ENCODE measurements around the gene TMEM125.

The TMEM125 gene

DNA sequence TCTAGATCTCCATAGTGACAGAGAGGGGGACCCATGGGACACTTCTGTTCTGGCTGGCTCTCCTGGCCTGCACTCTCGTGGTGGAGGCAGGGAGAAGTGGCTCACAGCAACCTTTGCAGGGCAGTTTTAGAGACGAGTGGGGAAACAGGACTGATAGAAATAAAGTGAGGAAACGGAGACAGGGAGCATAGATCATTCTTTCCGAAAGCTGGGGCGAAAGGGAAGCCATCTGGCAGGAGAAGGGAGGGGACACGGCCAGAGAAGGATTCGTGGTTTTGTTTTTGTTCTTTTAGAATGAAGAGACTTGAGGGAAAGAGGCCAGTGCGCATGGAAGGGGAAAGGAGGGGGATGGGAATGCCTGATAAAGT, 34.5 kb downstream of the TMEM125 start:
- Mint-ChIP-seq H3K9me3 (no peaks in the 10 kb centered on the region), H3K27me3 (no peaks in the 10 kb centered on the region), H3K4me1 (ENCODE audit: low read depth) (no peaks in the 10 kb centered on the region), H3K36me3 (ENCODE audit: low read depth) (no peaks in the 10 kb centered on the region), H3K4me3 (no peak overlapping the region), H3K27ac (no peak overlapping the region)
- DNase-seq, result no peak

DNA sequence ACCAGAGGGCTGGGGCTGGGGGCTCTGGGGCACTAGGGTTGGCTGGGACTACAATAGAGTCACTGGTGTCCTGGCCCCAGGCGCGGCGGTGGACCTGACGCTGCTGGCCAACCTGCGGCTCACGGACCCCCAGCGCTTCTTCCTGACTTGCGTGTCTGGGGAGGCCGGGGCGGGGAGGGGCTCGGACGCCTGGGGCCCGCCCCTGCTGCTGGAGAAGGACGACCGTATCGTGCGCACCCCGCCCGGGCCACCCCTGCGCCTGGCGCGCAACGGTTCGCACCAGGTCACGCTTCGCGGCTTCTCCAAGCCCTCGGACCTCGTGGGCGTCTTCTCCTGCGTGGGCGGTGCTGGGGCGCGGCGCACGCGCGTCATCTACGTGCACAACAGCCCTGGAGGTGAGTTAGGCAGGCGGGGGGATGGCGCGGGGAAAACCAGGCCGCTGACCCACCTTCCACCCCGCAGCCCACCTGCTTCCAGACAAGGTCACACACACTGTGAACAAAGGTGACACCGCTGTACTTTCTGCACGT, 35.1 kb downstream of the TMEM125 start:
- Mint-ChIP-seq H3K4me1 (ENCODE audit: low read depth) (no peaks in the 10 kb centered on the region), H3K4me3 (no peak overlapping the region), H3K27me3 (no peaks in the 10 kb centered on the region), H3K27ac (no peak overlapping the region), H3K36me3 (ENCODE audit: low read depth) (no peaks in the 10 kb centered on the region), H3K9me3 (no peaks in the 10 kb centered on the region)
- no peak for DNase-seq

DNA sequence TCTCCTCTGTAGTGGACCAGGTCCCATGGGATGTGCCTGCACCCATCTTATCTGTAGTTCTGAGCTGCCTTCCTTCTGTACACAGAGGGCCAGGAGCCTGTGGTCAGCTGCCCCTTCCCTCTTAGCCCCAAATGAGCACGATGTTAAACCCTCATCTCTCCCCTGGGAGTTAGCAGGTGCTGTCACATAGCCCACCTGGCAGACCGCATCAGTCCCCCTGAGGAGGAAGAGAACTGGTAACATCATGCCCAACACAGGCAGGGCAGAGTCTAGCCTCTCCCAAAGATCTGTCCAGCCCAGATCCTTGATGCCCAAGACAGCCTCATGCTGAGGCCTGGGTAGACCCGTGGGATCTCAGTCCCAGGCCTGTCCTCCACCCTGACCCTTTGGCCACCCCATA, 35.7 kb downstream of the TMEM125 start:
- H3K36me3 Mint-ChIP-seq (ENCODE audit: low read depth), result no peaks in the 10 kb centered on the region
- H3K4me3 Mint-ChIP-seq, result no peak overlapping the region
- no peaks in the 10 kb centered on the region for H3K27me3 Mint-ChIP-seq
- no peaks in the 10 kb centered on the region for H3K9me3 Mint-ChIP-seq
- no peak for DNase-seq
- H3K4me1 Mint-ChIP-seq (ENCODE audit: low read depth), result no peaks in the 10 kb centered on the region
- no peak overlapping the region for H3K27ac Mint-ChIP-seq

DNA sequence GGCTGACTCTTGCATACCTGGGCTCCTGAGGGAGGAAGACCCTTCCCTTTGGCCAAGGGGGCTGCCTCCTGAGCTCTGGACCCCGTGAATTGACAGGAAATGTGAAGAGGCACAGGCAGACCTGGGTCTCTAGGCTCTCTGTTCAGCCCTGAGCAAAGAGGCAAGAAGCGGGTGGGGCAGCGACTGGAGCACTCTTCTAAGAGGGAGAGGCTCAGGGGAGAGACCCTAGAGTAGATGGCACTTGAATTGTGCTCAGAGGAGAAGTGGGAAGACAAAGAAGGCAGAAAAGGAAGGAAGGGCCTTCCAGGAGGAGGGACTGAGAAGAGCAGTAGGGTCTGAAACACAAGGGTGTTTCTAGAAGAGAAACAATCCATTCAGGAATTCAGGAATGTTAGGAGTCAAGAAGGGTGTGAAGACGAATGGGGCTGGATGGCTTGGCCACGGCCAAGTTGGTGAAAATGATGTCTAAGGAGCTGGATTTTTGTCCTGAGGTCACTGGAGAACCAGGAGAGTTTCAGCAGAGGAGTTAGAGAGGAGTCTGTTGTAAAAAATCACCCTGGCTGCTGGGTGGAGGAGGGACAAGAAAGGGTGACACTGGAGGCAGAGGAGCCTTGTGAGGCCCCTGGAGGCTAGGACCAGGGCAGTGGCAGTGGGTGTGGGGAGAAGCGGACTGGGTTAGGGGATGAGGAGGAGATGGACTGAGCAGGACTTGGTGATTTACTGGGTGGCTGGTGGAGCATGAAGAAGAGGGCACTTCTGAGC, 36.3 kb downstream of the TMEM125 start:
- H3K4me3 Mint-ChIP-seq, result no peak overlapping the region
- H3K36me3 Mint-ChIP-seq (ENCODE audit: low read depth), result no peaks in the 10 kb centered on the region
- no peaks in the 10 kb centered on the region for H3K4me1 Mint-ChIP-seq (ENCODE audit: low read depth)
- no peak overlapping the region for H3K27ac Mint-ChIP-seq
- no peaks in the 10 kb centered on the region for H3K27me3 Mint-ChIP-seq
- no peak for DNase-seq
- H3K9me3 Mint-ChIP-seq, result no peaks in the 10 kb centered on the region

DNA sequence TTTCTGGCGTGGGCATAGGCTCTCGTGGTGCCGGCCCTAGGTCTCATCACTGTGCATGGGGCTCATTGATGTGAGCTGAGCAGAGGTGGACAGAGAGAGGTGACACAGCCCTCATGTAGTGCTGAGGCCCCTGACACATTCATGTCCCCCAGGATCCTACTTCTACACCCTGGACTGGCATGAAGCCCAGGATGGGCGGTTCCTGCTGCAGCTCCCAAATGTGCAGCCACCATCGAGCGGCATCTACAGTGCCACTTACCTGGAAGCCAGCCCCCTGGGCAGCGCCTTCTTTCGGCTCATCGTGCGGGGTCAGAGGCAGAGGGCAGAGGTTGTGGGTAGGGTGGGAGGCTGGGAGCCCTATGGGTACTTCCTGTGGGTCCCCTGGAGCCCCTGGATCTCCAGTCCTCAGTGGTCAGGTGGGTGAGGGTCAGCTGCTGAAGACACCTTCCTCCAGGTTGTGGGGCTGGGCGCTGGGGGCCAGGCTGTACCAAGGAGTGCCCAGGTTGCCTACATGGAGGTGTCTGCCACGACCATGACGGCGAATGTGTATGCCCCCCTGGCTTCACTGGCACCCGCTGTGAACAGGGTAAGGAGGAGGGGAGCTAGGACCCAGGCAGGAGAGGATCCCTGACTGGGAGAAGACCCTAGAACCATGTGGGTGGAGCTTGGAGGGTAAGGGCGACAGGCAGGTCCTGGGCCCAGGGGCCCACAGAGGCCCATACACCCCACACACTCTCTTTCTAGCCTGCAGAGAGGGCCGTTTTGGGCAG, 37.1 kb downstream of the TMEM125 start:
- no peaks in the 10 kb centered on the region for H3K4me1 Mint-ChIP-seq (ENCODE audit: low read depth)
- H3K27ac Mint-ChIP-seq, result no peak overlapping the region
- no peak overlapping the region for H3K4me3 Mint-ChIP-seq
- no peaks in the 10 kb centered on the region for H3K9me3 Mint-ChIP-seq
- H3K36me3 Mint-ChIP-seq (ENCODE audit: low read depth), result no peaks in the 10 kb centered on the region
- no peak for DNase-seq
- no peaks in the 10 kb centered on the region for H3K27me3 Mint-ChIP-seq

DNA sequence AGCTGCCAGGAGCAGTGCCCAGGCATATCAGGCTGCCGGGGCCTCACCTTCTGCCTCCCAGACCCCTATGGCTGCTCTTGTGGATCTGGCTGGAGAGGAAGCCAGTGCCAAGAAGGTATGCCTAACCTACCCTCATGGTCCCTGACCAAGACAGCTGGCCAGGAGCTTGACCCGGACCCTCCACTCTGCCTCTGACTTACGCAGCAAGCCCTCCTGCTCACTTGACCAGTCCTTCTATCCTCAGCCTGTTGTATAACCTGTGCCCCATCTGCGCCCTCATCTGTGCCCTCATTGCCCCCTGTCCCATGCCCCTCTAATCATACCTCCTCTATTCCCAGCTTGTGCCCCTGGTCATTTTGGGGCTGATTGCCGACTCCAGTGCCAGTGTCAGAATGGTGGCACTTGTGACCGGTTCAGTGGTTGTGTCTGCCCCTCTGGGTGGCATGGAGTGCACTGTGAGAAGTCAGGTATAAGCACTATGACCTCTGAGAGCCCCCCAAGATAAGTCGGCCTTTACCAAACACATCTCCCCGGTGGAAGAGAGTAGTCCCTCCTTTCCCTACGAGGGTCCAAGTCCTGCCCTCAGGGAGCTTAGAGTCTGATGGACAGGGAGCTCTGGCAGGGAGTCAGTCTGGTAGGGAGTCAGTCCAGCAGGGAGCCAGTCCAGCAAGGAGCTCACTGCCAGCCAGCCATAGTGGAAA, 37.8 kb downstream of the TMEM125 start:
- Mint-ChIP-seq H3K4me3 (no peak overlapping the region), H3K27me3 (no peaks in the 10 kb centered on the region), H3K9me3 (no peaks in the 10 kb centered on the region), H3K4me1 (ENCODE audit: low read depth) (no peaks in the 10 kb centered on the region), H3K27ac (no peak overlapping the region), H3K36me3 (ENCODE audit: low read depth) (no peaks in the 10 kb centered on the region)
- DNase-seq, result no peak

DNA sequence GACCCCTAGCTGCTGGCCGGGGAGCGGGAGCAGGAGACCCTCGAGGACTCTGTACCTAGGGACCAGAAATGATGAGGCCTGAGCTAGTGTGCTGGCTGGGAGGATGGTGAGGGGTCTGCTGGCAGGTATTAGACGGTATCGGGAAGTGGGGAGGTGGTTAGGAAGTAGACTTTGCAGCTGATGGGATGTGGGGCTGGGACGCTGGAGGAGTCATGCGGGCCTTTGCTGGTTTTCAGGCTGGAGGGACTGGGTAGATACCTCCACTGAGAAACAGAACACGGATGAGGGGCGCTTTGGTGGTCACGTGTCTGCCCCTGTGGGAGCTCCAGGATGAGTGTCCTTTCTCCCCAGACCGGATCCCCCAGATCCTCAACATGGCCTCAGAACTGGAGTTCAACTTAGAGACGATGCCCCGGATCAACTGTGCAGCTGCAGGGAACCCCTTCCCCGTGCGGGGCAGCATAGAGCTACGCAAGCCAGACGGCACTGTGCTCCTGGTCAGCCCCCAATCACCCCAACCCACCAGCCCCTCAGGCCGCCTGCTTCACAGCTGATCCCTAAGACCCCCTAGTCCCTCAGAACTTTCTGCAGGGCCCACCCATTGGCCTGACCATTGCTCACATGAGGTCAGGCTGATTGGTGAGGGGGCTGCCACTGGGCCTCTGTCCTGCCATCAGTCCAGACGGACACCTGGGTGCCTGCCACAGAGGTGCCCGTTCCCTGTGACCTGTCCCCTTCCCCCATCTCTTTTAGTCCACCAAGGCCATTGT, 39.0 kb downstream of the TMEM125 start:
- Mint-ChIP-seq H3K27ac (no peak overlapping the region), H3K9me3 (no peaks in the 10 kb centered on the region), H3K27me3 (no peaks in the 10 kb centered on the region), H3K4me3 (no peak overlapping the region), H3K4me1 (ENCODE audit: low read depth) (no peaks in the 10 kb centered on the region), H3K36me3 (ENCODE audit: low read depth) (no peaks in the 10 kb centered on the region)
- no peak for DNase-seq

DNA sequence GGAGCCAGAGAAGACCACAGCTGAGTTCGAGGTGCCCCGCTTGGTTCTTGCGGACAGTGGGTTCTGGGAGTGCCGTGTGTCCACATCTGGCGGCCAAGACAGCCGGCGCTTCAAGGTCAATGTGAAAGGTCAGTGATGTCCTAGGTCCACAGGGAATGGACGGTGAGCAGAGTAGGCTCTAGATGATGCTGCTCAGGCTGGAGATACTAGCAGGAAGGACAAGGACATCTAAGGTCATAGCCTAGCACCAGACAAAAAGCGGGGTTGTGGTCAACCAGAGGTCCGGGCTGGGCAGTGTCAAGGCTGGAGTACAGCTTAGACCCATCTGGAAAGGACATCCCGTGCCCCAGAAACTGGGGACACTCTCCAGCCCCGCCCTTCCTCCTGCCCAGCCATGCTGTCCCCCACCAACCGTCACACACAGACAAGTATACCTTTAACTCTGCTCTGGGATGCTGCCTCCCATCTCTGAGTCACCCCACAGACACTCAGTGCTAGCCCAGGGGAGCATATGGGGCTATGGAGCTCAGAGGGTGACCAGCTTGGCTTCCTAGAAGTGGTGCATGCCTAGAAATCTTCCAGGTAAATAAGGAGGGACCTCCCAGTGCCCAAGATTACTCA, 39.7 kb downstream of the TMEM125 start:
- DNase-seq, result no peak
- Mint-ChIP-seq H3K36me3 (ENCODE audit: low read depth) (no peaks in the 10 kb centered on the region), H3K4me3 (no peak overlapping the region), H3K9me3 (no peaks in the 10 kb centered on the region), H3K4me1 (ENCODE audit: low read depth) (no peaks in the 10 kb centered on the region), H3K27ac (no peak overlapping the region), H3K27me3 (no peaks in the 10 kb centered on the region)

DNA sequence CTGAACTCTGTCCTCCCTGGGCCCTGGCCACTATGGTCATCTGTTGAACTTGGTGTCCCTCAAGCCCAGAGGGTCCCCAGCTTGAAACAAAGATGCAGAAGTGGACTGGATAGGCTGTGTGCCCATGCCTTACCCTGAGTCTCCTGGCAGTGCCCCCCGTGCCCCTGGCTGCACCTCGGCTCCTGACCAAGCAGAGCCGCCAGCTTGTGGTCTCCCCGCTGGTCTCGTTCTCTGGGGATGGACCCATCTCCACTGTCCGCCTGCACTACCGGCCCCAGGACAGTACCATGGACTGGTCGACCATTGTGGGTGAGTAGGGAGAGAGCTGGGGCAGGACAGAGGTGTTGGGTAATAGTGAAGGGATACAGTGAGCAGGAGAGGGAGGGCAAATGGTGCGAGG, 41.7 kb downstream of the TMEM125 start:
- Mint-ChIP-seq H3K36me3 (ENCODE audit: low read depth) (no peaks in the 10 kb centered on the region), H3K27me3 (no peaks in the 10 kb centered on the region), H3K9me3 (no peaks in the 10 kb centered on the region), H3K27ac (no peak overlapping the region), H3K4me1 (ENCODE audit: low read depth) (no peaks in the 10 kb centered on the region), H3K4me3 (no peak overlapping the region)
- DNase-seq, result no peak

DNA sequence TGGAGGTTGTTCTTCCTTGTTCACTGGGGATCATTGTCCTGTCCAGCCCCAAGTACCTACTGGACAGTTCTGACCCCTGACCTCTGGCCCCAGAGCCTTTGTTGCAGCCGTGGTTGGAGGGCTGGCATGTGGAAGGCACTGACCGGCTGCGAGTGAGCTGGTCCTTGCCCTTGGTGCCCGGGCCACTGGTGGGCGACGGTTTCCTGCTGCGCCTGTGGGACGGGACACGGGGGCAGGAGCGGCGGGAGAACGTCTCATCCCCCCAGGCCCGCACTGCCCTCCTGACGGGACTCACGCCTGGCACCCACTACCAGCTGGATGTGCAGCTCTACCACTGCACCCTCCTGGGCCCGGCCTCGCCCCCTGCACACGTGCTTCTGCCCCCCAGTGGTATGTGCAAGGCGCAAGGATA, 42.4 kb downstream of the TMEM125 start:
- H3K27ac Mint-ChIP-seq, result no peak overlapping the region
- no peaks in the 10 kb centered on the region for H3K9me3 Mint-ChIP-seq
- H3K27me3 Mint-ChIP-seq, result no peaks in the 10 kb centered on the region
- no peaks in the 10 kb centered on the region for H3K4me1 Mint-ChIP-seq (ENCODE audit: low read depth)
- DNase-seq, result no peak
- no peaks in the 10 kb centered on the region for H3K36me3 Mint-ChIP-seq (ENCODE audit: low read depth)
- H3K4me3 Mint-ChIP-seq, result no peak overlapping the region

DNA sequence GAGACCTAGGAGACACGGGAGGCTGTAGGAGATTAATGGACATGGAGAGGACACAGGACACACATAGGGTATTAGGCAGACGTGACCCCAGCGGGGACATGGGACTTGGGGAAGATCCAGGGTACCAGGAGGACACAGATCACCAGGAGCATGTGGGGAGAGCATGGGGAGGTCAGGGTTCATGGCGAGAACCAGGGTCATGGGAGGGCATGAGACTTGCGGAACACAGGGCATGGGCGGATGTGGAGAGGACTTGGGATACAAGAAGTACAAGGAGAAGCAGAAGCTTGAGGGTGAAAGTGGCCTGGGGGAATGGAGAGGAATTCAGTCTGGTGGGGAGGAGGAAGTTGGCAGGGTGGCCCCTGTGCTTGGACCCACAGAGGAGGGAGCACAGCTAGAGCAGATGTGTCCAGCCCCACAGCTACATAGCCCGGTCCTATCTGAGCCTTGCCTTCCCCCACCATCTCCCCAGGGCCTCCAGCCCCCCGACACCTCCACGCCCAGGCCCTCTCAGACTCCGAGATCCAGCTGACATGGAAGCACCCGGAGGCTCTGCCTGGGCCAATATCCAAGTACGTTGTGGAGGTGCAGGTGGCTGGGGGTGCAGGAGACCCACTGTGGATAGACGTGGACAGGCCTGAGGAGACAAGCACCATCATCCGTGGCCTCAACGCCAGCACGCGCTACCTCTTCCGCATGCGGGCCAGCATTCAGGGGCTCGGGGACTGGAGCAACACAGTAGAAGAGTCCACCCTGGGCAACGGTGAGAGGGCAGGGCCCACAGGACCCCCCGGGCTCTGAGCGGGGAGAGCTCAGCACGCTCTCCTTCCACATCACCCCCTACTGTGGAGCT, 43.1 kb downstream of the TMEM125 start:
- no peaks in the 10 kb centered on the region for H3K27me3 Mint-ChIP-seq
- H3K9me3 Mint-ChIP-seq, result no peaks in the 10 kb centered on the region
- H3K27ac Mint-ChIP-seq, result peak overlapping the region; percentile 48
- H3K4me1 Mint-ChIP-seq (ENCODE audit: low read depth), result no peaks in the 10 kb centered on the region
- no peaks in the 10 kb centered on the region for H3K36me3 Mint-ChIP-seq (ENCODE audit: low read depth)
- no peak overlapping the region for H3K4me3 Mint-ChIP-seq
- DNase-seq, result no peak

DNA sequence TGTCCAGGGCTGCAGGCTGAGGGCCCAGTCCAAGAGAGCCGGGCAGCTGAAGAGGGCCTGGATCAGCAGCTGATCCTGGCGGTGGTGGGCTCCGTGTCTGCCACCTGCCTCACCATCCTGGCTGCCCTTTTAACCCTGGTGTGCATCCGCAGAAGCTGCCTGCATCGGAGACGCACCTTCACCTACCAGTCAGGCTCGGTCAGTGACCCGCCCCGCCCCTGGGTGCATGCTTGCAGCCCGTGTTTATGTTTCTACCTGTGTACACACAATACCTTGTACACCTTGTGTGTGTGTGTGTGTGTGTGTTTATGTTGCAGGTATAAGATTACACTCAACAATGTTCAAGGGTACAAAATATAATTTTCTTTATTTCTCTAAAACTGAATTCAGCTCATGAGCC, 44.0 kb downstream of the TMEM125 start:
- Mint-ChIP-seq H3K27ac (no peak overlapping the region), H3K4me3 (no peak overlapping the region), H3K36me3 (ENCODE audit: low read depth) (no peaks in the 10 kb centered on the region), H3K9me3 (no peaks in the 10 kb centered on the region), H3K4me1 (ENCODE audit: low read depth) (no peaks in the 10 kb centered on the region), H3K27me3 (no peaks in the 10 kb centered on the region)
- DNase-seq, result no peak

DNA sequence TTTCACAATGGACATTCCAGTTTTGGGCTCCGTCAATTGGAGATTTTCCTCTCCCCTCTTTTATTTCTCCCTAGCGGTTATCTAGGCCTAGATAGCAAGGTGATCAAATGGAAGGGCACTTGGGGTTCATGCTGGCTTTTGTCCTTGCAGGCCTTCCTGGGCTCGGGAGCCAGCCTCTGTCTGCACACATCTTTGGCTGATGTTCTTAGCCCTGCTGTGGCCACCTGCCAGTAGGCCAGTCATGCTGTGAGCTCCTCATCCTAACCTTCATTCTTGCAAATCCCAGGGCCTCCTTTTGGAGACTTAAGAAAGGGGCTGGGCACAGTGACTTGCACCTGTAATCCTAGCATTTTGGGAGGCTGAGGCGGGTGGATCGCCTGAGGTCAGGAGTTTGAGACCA, 44.5 kb downstream of the TMEM125 start:
- H3K4me3 Mint-ChIP-seq, result no peak overlapping the region
- DNase-seq, result no peak
- no peaks in the 10 kb centered on the region for H3K4me1 Mint-ChIP-seq (ENCODE audit: low read depth)
- no peak overlapping the region for H3K27ac Mint-ChIP-seq
- H3K27me3 Mint-ChIP-seq, result no peaks in the 10 kb centered on the region
- no peaks in the 10 kb centered on the region for H3K9me3 Mint-ChIP-seq
- no peaks in the 10 kb centered on the region for H3K36me3 Mint-ChIP-seq (ENCODE audit: low read depth)

Measured in activated T-cell treated with anti-CD3 and anti-CD28 coated beads, Interleukin-2, amount 50 U/mL, for 24 hours (primary cell).